DOHH2 (cell line): ENCODE measurements around the gene REP15.

Experiments
- EZH2phosphoT487 ChIP-seq: fragments of 200-600 bp; sonication (generic); IDR thresholded peaks from 2 replicates; pipeline ENCODE4 v1.6.1; 2017; ENCODE audit warnings: borderline replicate concordance, mild to moderate bottlenecking, antibody characterized with exemption, low read length, moderate library complexity, mixed read lengths
- TF ChIP-seq, protein P1 (sequence below): fragments of 200-600 bp; sonication (generic); IDR thresholded peaks from one replicate; pipeline ENCODE4 v1.5.1; 2014; ENCODE audit warnings: antibody characterized with exemption, mild to moderate bottlenecking, low read depth, low read length; ENCODE audit not compliant: poor library complexity, severe bottlenecking

- TF ChIP-seq, protein P1, sequence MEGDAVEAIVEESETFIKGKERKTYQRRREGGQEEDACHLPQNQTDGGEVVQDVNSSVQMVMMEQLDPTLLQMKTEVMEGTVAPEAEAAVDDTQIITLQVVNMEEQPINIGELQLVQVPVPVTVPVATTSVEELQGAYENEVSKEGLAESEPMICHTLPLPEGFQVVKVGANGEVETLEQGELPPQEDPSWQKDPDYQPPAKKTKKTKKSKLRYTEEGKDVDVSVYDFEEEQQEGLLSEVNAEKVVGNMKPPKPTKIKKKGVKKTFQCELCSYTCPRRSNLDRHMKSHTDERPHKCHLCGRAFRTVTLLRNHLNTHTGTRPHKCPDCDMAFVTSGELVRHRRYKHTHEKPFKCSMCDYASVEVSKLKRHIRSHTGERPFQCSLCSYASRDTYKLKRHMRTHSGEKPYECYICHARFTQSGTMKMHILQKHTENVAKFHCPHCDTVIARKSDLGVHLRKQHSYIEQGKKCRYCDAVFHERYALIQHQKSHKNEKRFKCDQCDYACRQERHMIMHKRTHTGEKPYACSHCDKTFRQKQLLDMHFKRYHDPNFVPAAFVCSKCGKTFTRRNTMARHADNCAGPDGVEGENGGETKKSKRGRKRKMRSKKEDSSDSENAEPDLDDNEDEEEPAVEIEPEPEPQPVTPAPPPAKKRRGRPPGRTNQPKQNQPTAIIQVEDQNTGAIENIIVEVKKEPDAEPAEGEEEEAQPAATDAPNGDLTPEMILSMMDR: no peak
- TF ChIP-seq EZH2phosphoT487: no peak
Measured at GRCh38 chr12:27672051-27672450, 24.2 kb upstream of the REP15 start.
